Left lung (tissue), 10 donors: ENCODE results near the gene FOXN1. TPM values are rescaled to one million over a fixed set of nuclear protein-coding genes. Genes with fewer than 3 reads are reported as not detected.
A peak's percentile ranks its signal among the peaks of the same experiment; 100 is the strongest.

ENCODE experiments used
- ATAC-seq: fragments of 200-7000 bp; cut with Tn5 transposase; one replicate; pipeline ENCODE4 v1.9.1; 2020; ENCODE audit warnings: moderate library complexity
- DNase-seq, 4 donors: peaks; one replicate each; pipeline ENCODE4 v3.0.0-alpha.2; 2013 to 2020
- H3K27ac ChIP-seq, 2 donors: fragments of 200-600 bp; sonication (generic) in 1 of 2; one replicate each; pipeline versions ENCODE4 v1.5.0 to v1.8.0; 2020 to 2021
- H3K27me3 ChIP-seq, 2 donors: fragments of 200-600 bp; sonication (generic) in 1 of 2; one replicate each; pipeline versions ENCODE4 v1.5.0 to v1.8.0; 2020 to 2021
- H3K36me3 ChIP-seq, 2 donors: fragments of 200-600 bp; sonication (generic) in 1 of 2; one replicate each; pipeline versions ENCODE4 v1.5.0 to v1.8.0; 2020 to 2021
- H3K4me1 ChIP-seq, 2 donors: fragments of 200-600 bp; one replicate each; pipeline ENCODE4 v1.8.0; 2021
- H3K4me3 ChIP-seq, 2 donors: fragments of 200-600 bp; sonication (generic) in 1 of 2; one replicate each; pipeline versions ENCODE4 v1.5.0 to v1.8.0; 2020 to 2021; ENCODE audit warnings: mild to moderate bottlenecking in 1 of 2
- H3K9me3 ChIP-seq, 2 donors: fragments of 200-600 bp; sonication (generic) in 1 of 2; one replicate each; pipeline versions ENCODE4 v1.5.0 to v1.8.0; 2020 to 2021
- intact Hi-C, 2 donors: fragments of 100-400 bp; cut with DNase I; formaldehyde crosslinking; loops; one replicate each; pipeline versions ENCODE4 v1.11.2 to v1.14.2; 2022
- polyA plus RNA-seq, 6 donors: library from polyadenylated mRNA; unstranded; fragments of 120-200 nt; gene quantifications; one replicate each; pipeline ENCODE4 v1.2.1, GENCODE V29; 2013; ENCODE audit not compliant: insufficient read length in 6 of 6
- total RNA-seq, 2 donors: library from RNA; stranded (reverse); fragmentation: NEBNext Ultra II Directional; extraction: Animal tissue kit (Norgen Biotek cat#: 25700); gene quantifications; one replicate each; pipeline ENCODE4 v1.2.1, GENCODE V29; 2021
- TF ChIP-seq, protein P1 (sequence below), 2 donors: fragments of 200-600 bp; sonication (generic) in 1 of 2; IDR thresholded peaks; one replicate each; pipeline versions ENCODE4 v1.5.0 to v1.8.0; 2021; ENCODE audit warnings: antibody characterized with exemption in 2 of 2
- donor health status: DM: no; HTN: yes; CAD: no.
- donor health status: DM: no; HTN: no; CAD: no.

The FOXN1 gene
- total and polyA plus RNA-seq, 8 donors, result 0.06 to 0.29 (median 0.18) TPM

- intact Hi-C loops, result no loop called here
- no peaks in the 10 kb centered on the region for H3K9me3 ChIP-seq
- TF ChIP-seq, protein P1, sequence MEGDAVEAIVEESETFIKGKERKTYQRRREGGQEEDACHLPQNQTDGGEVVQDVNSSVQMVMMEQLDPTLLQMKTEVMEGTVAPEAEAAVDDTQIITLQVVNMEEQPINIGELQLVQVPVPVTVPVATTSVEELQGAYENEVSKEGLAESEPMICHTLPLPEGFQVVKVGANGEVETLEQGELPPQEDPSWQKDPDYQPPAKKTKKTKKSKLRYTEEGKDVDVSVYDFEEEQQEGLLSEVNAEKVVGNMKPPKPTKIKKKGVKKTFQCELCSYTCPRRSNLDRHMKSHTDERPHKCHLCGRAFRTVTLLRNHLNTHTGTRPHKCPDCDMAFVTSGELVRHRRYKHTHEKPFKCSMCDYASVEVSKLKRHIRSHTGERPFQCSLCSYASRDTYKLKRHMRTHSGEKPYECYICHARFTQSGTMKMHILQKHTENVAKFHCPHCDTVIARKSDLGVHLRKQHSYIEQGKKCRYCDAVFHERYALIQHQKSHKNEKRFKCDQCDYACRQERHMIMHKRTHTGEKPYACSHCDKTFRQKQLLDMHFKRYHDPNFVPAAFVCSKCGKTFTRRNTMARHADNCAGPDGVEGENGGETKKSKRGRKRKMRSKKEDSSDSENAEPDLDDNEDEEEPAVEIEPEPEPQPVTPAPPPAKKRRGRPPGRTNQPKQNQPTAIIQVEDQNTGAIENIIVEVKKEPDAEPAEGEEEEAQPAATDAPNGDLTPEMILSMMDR (IDR thresholded peaks at IDR 0.05), result no peak
- H3K27me3 ChIP-seq, result no peaks in the 10 kb centered on the region
- H3K27ac ChIP-seq, result no peak overlapping the region
- H3K4me3 ChIP-seq, result no peak overlapping the region
- no peaks in the 10 kb centered on the region for H3K36me3 ChIP-seq
- no peaks in the 10 kb centered on the region for H3K4me1 ChIP-seq
- no peak for DNase-seq
- ATAC-seq, result no peak
Measured at GRCh38 chr17:28530250-28530649, 24.1 kb downstream of the FOXN1 start.

DNA sequence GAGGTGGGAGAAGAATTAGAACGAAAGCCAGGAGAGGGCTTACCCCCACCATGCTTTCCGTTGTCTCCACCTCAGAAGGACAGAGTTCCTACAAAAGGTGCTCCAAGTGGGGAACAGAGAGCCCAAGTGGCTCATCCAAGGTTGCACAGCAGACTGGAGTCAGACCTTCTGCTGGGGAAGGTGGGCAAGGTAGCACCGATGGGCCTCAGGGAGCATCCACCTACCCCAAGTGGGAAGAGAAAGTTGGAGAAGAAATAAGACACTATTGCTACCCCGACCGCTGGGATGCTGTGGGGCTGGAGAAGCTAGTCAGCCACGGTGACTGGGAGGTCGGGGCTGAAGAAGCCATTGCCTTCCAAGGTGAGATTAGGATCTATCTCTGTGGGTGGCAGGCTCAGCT lies 24.8 kb downstream of the FOXN1 start:
- TF ChIP-seq, protein P1 (IDR thresholded peaks at IDR 0.05), result no peak
- Histone ChIP-seq H3K27ac (no peak overlapping the region), H3K4me3 (no peak overlapping the region), H3K4me1 (no peaks in the 10 kb centered on the region), H3K9me3 (no peaks in the 10 kb centered on the region), H3K36me3 (no peaks in the 10 kb centered on the region), H3K27me3 (no peaks in the 10 kb centered on the region)
- DNase-seq (peak in 1 of 4 donors; percentile 29), ATAC-seq (no peak)
- intact Hi-C loops, result no loop called here

GRCh38 chr17:28532050-28532960 lies 26.2 kb downstream of the FOXN1 start:
- H3K9me3 ChIP-seq, result no peaks in the 10 kb centered on the region
- H3K27me3 ChIP-seq, result no peaks in the 10 kb centered on the region
- no peak overlapping the region for H3K4me3 ChIP-seq
- TF ChIP-seq, protein P1 (IDR thresholded peaks at IDR 0.05), result no peak
- no peaks in the 10 kb centered on the region for H3K36me3 ChIP-seq
- intact Hi-C loops, result no loop called here
- H3K4me1 ChIP-seq, result no peaks in the 10 kb centered on the region
- no peak for ATAC-seq
- H3K27ac ChIP-seq, result no peak overlapping the region
- peak in 1 of 4 donors; percentile 5 for DNase-seq

GRCh38 chr17:28533091-28533807 lies 27.1 kb downstream of the FOXN1 start:
- Histone ChIP-seq H3K36me3 (no peaks in the 10 kb centered on the region), H3K4me1 (no peaks in the 10 kb centered on the region), H3K4me3 (no peak overlapping the region), H3K27ac (no peak overlapping the region), H3K9me3 (no peaks in the 10 kb centered on the region), H3K27me3 (no peaks in the 10 kb centered on the region)
- DNase-seq, result no peak
- intact Hi-C loops, result no loop called here
- TF ChIP-seq, protein P1 (IDR thresholded peaks at IDR 0.05), result no peak
- no peak for ATAC-seq
